ENCODE results near the gene ALDH16A1. TPM values are rescaled to one million over a fixed set of nuclear protein-coding genes. Genes with fewer than 3 reads are reported as not detected.

The ALDH16A1 gene
- total and polyA plus RNA-seq, 7 donors = 3.6 to 12.9 (median 7.4) TPM

DNA sequence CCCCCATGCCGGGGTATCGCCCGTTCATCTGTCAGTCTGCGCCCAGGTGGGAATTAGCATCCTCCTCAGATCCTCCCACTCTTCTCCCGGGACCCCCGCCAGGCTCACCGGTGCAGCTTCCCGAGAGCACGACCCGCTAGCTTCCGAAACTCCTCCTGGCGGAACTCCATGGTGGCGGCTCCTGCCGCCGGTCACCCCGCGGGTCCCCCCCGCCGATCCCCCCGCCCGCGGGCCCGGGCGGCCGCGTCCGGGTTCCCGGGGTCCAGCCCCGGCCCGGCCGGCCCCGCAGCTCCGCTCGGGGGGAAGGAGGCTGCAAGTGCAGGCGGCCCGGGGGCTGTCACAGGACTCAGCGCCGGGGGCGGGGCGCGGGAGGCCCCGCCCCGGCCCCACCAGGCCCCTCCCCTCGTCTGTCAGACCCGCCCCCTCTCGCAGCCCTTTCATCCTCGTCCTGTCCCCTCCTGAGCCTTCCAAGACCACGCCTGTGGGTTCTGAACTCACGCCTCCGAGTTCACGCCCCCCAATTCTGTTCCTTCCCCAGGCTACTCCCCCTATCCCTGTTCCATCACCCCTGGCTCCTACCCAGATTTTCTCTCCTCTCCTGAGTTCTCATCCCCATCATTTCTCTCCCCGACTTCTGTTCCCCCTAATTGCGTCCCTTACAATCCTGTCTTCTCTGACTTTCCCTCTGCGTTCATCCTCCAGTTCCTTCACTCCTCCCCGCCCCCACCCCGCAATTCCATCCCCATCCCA lies 11.6 kb upstream of the ALDH16A1 start, which contains the start of gene SLC17A7:
TSS of gene SLC17A7 (minus strand) at position 318 of the 750 bp plus-strand sequence. CDS start at position 170, 148 bp downstream.
- Histone ChIP-seq H3K9me3 (no peaks in the 10 kb centered on the region), H3K4me1 (no peaks in the 10 kb centered on the region), H3K27me3 (ENCODE audit: insufficient read depth in 3 of 3, low read length in 2 of 3) (peaks cover 0 to 54% (median 31%) of the 10 kb centered on the region in 3 donors), H3K4me3 (peak within 1 kb of the TSS; percentile 77), H3K27ac (no peak within 1 kb of the TSS), H3K36me3 (ENCODE audit: insufficient read depth in 1 of 2, low read depth in 1 of 2) (peaks cover 0 to 4% of the 10 kb centered on the region in 2 donors)
- 2 to 3% (median 3%) methylated on average over 25 to 56 of the region's 56 CpGs for WGBS, 3 donors
- TF ChIP-seq, protein P1, sequence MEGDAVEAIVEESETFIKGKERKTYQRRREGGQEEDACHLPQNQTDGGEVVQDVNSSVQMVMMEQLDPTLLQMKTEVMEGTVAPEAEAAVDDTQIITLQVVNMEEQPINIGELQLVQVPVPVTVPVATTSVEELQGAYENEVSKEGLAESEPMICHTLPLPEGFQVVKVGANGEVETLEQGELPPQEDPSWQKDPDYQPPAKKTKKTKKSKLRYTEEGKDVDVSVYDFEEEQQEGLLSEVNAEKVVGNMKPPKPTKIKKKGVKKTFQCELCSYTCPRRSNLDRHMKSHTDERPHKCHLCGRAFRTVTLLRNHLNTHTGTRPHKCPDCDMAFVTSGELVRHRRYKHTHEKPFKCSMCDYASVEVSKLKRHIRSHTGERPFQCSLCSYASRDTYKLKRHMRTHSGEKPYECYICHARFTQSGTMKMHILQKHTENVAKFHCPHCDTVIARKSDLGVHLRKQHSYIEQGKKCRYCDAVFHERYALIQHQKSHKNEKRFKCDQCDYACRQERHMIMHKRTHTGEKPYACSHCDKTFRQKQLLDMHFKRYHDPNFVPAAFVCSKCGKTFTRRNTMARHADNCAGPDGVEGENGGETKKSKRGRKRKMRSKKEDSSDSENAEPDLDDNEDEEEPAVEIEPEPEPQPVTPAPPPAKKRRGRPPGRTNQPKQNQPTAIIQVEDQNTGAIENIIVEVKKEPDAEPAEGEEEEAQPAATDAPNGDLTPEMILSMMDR (IDR thresholded peaks at IDR 0.05) = no peak
- ATAC-seq (no peak), DNase-seq (peak; percentile 69 to 83)
- intact Hi-C loops (cut with DNase I) = loop anchor here in 1 of 2 donors (5.0 kb wide), 1 partner anchor 214 kb away; no protein-coding TSS in a partner anchor

DNA sequence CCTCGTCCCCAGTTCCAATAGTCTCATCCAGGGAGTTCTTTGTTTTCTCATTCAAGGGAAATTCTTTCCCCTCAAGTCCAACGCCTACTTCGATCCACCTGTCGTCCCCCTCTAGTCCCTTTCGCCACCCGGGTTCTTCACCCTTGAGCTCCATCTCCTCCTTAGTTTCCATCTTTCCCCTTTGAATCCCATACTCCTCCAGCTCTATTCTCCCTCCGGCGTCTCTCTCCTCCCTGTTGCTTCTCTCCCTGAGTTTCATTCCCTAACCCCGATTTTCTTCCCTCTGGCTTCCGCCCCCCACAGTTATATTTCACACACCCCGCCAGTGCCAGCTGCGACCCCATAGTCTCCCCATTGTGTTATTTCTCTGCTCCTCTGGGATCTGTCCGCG lies 11.1 kb upstream of the ALDH16A1 start:
- 6 to 10% (median 10%) methylated on average over 14 of the region's 14 CpGs for WGBS, 3 donors
- Histone ChIP-seq H3K27me3 (ENCODE audit: insufficient read depth in 3 of 3, low read length in 2 of 3) (peaks cover 0 to 49% (median 25%) of the 10 kb centered on the region in 3 donors), H3K9me3 (no peaks in the 10 kb centered on the region), H3K36me3 (ENCODE audit: insufficient read depth in 1 of 2, low read depth in 1 of 2) (peaks cover 0 to 10% of the 10 kb centered on the region in 2 donors), H3K27ac (no peak overlapping the region), H3K4me3 (peak overlapping the region; percentile 77), H3K4me1 (no peaks in the 10 kb centered on the region)
- DNase-seq = no peak
- intact Hi-C loops (cut with DNase I) = loop anchor here (2.0 to 5.0 kb wide), 2 partner anchors 49 to 215 kb away; no protein-coding TSS in a partner anchor
- TF ChIP-seq, protein P1 (IDR thresholded peaks at IDR 0.05) = no peak
- ATAC-seq = no peak

DNA sequence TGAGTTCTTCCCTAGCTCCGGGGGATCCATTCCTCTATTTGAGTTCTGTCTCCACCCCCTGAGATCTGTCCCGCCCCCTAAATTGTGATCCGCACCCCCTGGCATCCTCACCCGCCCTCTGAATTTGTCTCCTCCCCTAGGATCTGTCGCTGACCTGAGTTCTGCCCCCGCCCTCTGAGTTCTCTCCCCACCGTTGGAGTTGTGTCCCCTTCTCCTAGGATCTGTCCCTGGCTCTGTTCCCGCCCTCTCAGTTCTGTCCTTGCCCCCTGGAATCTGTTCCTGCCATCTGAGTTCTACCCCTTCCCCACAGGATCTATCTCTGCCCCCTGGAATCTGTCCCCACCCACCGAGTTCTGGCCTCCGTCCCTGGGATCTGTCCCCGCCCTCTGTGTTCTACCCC lies 10.7 kb upstream of the ALDH16A1 start:
- Histone ChIP-seq H3K4me3 (peak overlapping the region; percentile 77), H3K4me1 (no peaks in the 10 kb centered on the region), H3K9me3 (no peaks in the 10 kb centered on the region), H3K36me3 (ENCODE audit: insufficient read depth in 1 of 2, low read depth in 1 of 2) (peaks cover 0 to 14% of the 10 kb centered on the region in 2 donors), H3K27ac (no peak overlapping the region), H3K27me3 (ENCODE audit: insufficient read depth in 3 of 3, low read length in 2 of 3) (peaks cover 0 to 45% (median 24%) of the 10 kb centered on the region in 3 donors)
- TF ChIP-seq, protein P1 (IDR thresholded peaks at IDR 0.05) = no peak
- DNase-seq (peak; percentile 66 to 80), ATAC-seq (no peak)
- intact Hi-C loops (cut with DNase I) = loop anchor here (2.0 to 5.0 kb wide), 2 partner anchors 50 to 215 kb away; no protein-coding TSS in a partner anchor
- WGBS, 3 donors = 3 to 4% (median 4%) methylated on average over 11 of the region's 11 CpGs

DNA sequence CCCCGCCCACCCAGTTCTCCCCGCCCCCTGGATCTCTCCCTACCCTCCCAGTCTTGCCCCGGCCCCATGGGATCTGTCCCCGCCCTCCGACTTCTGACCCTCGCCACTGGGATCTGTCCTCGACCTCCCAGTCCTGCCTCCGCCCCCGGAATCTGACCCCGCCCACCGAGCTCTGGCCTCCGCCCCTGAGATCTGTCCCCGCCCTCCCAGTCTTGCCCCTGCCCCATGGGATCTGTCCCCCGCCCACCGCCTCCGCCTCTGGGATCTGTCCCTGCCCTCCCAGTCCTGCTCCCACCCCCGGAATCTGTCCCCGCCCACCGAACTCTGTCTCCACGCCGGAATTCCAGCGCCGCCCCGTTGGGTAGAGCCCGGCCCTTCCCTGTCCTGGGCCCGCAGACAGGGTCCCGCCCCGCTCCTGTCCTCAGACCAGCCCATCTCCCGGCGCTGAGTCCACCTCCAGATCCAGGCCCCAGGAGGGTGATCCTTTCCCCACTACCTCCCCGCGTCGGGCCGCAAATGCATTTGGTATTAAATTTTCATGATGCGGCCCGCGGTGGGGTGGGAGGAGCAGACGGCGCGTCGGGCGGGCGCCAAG lies 10.2 kb upstream of the ALDH16A1 start:
- H3K4me1 ChIP-seq = no peaks in the 10 kb centered on the region
- H3K4me3 ChIP-seq = peak overlapping the region; percentile 77
- intact Hi-C loops (cut with DNase I) = loop anchor here (1.0 to 5.0 kb wide), 3 partner anchors 50 to 216 kb away; no protein-coding TSS in a partner anchor
- 1% methylated on average over 31 to 43 of the region's 43 CpGs for WGBS, 3 donors
- TF ChIP-seq, protein P1 (IDR thresholded peaks at IDR 0.05) = no peak
- H3K27ac ChIP-seq = peak overlapping the region; percentile 63
- DNase-seq (peak; percentile 96 to 97), ATAC-seq (peak; percentile 56 to 66 (median 62))
- peaks cover 0 to 43% (median 24%) of the 10 kb centered on the region in 3 donors for H3K27me3 ChIP-seq (ENCODE audit: insufficient read depth in 3 of 3, low read length in 2 of 3)
- H3K36me3 ChIP-seq (ENCODE audit: insufficient read depth in 1 of 2, low read depth in 1 of 2) = peaks cover 0 to 14% of the 10 kb centered on the region in 2 donors
- no peaks in the 10 kb centered on the region for H3K9me3 ChIP-seq
